ENCODE measurements around the gene PDZD2.

DNA sequence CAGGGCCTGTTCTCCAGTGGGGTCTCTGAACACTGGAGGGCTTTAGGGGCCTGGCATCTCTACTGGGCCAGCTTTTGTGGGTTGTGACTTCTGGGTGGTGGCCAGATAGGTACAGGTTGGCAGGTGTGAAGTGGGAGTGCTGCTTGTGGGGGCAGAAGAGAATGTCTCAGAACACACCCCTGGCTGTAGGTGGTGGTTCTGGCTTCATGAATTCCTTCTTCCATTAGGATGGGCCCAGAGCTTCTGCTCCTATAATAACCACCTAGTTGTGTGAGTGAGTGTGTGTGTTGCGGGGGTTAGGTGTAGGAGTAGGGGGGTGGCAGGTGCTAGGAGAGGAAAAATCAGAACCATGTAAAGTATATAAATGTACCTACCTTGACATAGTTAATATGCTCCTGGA, 1.6 kb downstream of the PDZD2 start:
- TF ChIP-seq EZH2 (IDR thresholded peaks at IDR 0.05; ENCODE audit: borderline replicate concordance, low read length): no peak
- TF ChIP-seq, protein P1, sequence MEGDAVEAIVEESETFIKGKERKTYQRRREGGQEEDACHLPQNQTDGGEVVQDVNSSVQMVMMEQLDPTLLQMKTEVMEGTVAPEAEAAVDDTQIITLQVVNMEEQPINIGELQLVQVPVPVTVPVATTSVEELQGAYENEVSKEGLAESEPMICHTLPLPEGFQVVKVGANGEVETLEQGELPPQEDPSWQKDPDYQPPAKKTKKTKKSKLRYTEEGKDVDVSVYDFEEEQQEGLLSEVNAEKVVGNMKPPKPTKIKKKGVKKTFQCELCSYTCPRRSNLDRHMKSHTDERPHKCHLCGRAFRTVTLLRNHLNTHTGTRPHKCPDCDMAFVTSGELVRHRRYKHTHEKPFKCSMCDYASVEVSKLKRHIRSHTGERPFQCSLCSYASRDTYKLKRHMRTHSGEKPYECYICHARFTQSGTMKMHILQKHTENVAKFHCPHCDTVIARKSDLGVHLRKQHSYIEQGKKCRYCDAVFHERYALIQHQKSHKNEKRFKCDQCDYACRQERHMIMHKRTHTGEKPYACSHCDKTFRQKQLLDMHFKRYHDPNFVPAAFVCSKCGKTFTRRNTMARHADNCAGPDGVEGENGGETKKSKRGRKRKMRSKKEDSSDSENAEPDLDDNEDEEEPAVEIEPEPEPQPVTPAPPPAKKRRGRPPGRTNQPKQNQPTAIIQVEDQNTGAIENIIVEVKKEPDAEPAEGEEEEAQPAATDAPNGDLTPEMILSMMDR (conservative IDR thresholded peaks at IDR 0.05 in 1 of 2, IDR thresholded peaks at IDR 0.05 in 1 of 2; ENCODE audit: extremely low read depth in 1 of 2, insufficient read depth in 1 of 2, low read depth in 1 of 2, low read length in 2 of 2): no peak

All from mammary epithelial cell (primary cell).